Esophagus muscularis mucosa (tissue), 3 donors: ENCODE measurements around the gene MAN1B1.

Experiments used
- CTCF ChIP-seq, 3 experiments: fragments of 200-600 bp in 2 of 3; fragments of 450-650 bp in 1 of 3; sonication (generic) in 2 of 3; IDR thresholded peaks; one replicate each; pipeline ENCODE4 v1.5.1; 2017 to 2019; ENCODE audit warnings: antibody characterized with exemption in 3 of 3, mild to moderate bottlenecking in 2 of 3, moderate library complexity in 1 of 3
- POLR2A ChIP-seq: fragments of 450-650 bp; IDR thresholded peaks from one replicate; pipeline ENCODE4 v1.6.1; 2017; ENCODE audit warnings: antibody characterized with exemption, moderate library complexity, mild to moderate bottlenecking, low read depth
- POLR2AphosphoS5 ChIP-seq, 2 donors: sonication (generic); formaldehyde crosslinking; IDR thresholded peaks; one replicate each; pipeline ENCODE4 v1.6.1; 2017; ENCODE audit warnings: antibody characterized with exemption in 2 of 2

GRCh38 chr9:137065336-137065967 is 21.3 kb upstream of the MAN1B1 start:
- no peak for TF ChIP-seq CTCF (IDR thresholded peaks at IDR 0.05)
- no peak for TF ChIP-seq POLR2AphosphoS5 (IDR thresholded peaks at IDR 0.05)
- TF ChIP-seq POLR2A = no peak
